ENCODE data around the gene SLC35F1. TPM values are rescaled to one million over a fixed set of nuclear protein-coding genes. Genes with fewer than 3 reads are reported as not detected.

The SLC35F1 gene
- total RNA-seq, 1 donor from 2014 or later, result 24.3 TPM

DNA sequence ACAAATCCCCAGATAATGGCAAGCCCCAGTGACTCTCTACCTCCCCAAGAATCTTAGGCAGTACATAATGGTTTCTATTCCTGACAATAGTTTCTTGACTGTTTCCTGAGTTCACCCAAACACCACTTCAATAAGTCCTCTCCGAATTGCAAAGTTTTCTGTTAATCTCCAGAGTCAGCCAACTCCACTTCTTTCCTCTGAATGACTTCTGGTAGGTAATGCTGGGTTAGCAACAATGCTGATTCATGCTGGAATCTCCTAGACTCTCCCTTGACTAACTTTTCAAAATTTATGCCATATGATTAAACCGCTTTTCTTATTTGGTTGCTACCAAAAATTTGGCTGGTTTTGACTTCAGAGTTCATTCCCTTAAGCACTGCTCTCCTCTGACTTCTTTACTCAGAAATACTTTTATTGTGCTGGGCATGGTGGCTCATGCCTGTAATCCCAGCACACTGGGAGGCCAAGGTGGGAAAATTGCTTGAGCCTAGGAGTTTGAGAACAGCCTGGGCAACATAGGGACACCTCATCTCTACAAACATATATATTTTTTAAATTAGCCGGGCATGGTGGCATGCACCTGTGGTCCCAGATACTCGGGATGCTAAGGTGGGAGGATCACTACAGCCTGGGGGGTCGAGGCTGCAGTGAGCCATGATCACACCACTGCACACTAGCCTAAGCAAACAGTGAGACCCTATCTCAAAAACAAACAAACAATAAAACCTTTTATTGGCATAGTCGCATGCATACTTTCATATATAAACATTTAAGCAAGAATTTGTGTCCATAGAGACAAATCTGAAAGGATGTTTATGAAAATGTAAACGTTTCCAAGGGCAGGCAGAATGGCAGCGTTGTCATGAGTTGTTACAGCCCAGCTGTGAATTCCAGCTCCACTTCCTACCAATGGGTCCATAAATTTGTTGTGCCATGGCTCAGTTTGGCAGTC is 391.7 kb downstream of the SLC35F1 start:
- Mint-ChIP-seq H3K36me3 (peaks cover 26% of the 10 kb centered on the region), H3K27ac (no peak overlapping the region), H3K4me1 (peaks cover 17% of the 10 kb centered on the region), H3K9me3 (no peaks in the 10 kb centered on the region), H3K4me3 (no peak overlapping the region), H3K27me3 (ENCODE audit: insufficient read depth, low read depth) (peaks cover 3% of the 10 kb centered on the region)
- H3F3A ChIP-seq (ENCODE audit: low read depth), result no peaks in the 10 kb centered on the region
- no peak overlapping the region for H3K4me2 ChIP-seq
- H3K9ac ChIP-seq, result no peak overlapping the region
- H3K27me3 ChIP-seq, result no peaks in the 10 kb centered on the region
- no peaks in the 10 kb centered on the region for H3K36me3 ChIP-seq
- no peak overlapping the region for H2AFZ ChIP-seq (replicated peaks)
- H3K9me3 ChIP-seq (ENCODE audit: low read depth), result no peaks in the 10 kb centered on the region
- no peaks in the 10 kb centered on the region for H3K4me1 ChIP-seq
- H3K4me3 ChIP-seq, result no peak overlapping the region
- H3K27ac ChIP-seq, result no peak overlapping the region
- H3K79me2 ChIP-seq (ENCODE audit: low read depth), result no peaks in the 10 kb centered on the region
- TF ChIP-seq EZH2 (IDR thresholded peaks at IDR 0.05) (no peak), EZH2phosphoT487 (IDR thresholded peaks at IDR 0.05) (no peak)
- TF ChIP-seq, protein P1, sequence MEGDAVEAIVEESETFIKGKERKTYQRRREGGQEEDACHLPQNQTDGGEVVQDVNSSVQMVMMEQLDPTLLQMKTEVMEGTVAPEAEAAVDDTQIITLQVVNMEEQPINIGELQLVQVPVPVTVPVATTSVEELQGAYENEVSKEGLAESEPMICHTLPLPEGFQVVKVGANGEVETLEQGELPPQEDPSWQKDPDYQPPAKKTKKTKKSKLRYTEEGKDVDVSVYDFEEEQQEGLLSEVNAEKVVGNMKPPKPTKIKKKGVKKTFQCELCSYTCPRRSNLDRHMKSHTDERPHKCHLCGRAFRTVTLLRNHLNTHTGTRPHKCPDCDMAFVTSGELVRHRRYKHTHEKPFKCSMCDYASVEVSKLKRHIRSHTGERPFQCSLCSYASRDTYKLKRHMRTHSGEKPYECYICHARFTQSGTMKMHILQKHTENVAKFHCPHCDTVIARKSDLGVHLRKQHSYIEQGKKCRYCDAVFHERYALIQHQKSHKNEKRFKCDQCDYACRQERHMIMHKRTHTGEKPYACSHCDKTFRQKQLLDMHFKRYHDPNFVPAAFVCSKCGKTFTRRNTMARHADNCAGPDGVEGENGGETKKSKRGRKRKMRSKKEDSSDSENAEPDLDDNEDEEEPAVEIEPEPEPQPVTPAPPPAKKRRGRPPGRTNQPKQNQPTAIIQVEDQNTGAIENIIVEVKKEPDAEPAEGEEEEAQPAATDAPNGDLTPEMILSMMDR (IDR thresholded peaks at IDR 0.05), result no peak
- no peak for DNase-seq (ENCODE audit: low spot score)
- no peaks in the 10 kb centered on the region for H4K20me1 ChIP-seq (ENCODE audit: low read depth)

DNA sequence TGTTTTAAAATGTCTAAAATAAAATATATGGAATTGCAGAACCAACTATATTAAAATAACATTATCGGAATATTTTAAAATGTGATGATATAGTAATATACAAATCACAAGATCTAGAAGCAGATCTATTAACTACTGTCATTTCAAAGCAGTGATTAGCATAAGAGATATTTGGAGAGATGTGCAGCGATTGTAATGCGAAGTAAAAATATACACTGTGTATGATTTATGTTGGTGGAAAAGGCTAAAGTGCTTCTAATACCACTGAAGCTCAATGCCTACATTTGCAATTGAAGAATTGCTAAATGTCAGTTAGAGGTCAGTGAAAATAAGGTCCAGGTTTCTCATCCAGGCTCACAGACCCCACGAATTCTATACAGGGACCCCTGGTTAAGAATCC is 392.4 kb downstream of the SLC35F1 start:
- H3K9me3 Mint-ChIP-seq, result no peaks in the 10 kb centered on the region
- H3K27ac ChIP-seq, result no peak overlapping the region
- no peak for DNase-seq (ENCODE audit: low spot score)
- peaks cover 26% of the 10 kb centered on the region for H3K36me3 Mint-ChIP-seq
- no peak overlapping the region for H3K9ac ChIP-seq
- H3K4me1 Mint-ChIP-seq, result peaks cover 17% of the 10 kb centered on the region
- H3K27me3 Mint-ChIP-seq (ENCODE audit: insufficient read depth, low read depth), result peaks cover 3% of the 10 kb centered on the region
- H3K4me2 ChIP-seq, result no peak overlapping the region
- no peak overlapping the region for H3K27ac Mint-ChIP-seq
- no peaks in the 10 kb centered on the region for H3K79me2 ChIP-seq (ENCODE audit: low read depth)
- no peak overlapping the region for H3K4me3 ChIP-seq
- H3K4me1 ChIP-seq, result no peaks in the 10 kb centered on the region
- no peak overlapping the region for H2AFZ ChIP-seq (replicated peaks)
- H3F3A ChIP-seq (ENCODE audit: low read depth), result no peaks in the 10 kb centered on the region
- no peaks in the 10 kb centered on the region for H4K20me1 ChIP-seq (ENCODE audit: low read depth)
- no peak for TF ChIP-seq EZH2phosphoT487 (IDR thresholded peaks at IDR 0.05)
- TF ChIP-seq, protein P1 (IDR thresholded peaks at IDR 0.05), result no peak
- TF ChIP-seq EZH2 (IDR thresholded peaks at IDR 0.05), result no peak
- H3K27me3 ChIP-seq, result no peaks in the 10 kb centered on the region
- H3K4me3 Mint-ChIP-seq, result no peak overlapping the region
- no peaks in the 10 kb centered on the region for H3K36me3 ChIP-seq
- no peaks in the 10 kb centered on the region for H3K9me3 ChIP-seq (ENCODE audit: low read depth)

DNA sequence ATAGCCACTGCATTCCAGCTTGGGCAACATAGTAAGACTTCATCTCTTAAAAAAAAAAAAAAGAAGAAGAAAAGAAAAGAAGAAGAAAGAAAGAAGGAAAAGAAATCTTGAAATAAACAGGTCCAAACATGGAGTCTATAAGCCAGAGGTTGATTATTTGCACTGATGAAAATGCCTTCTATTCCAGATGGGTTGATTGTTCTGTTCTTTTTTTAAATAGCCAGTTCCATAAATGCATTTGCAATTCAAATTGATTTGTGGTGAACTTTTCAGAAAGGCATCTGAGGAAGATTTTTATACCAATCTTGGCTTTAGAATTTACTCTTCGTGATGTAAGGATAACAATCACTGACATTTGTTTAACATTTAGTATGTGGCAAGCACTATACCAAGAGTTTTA is 397.3 kb downstream of the SLC35F1 start:
- no peak overlapping the region for H3K27ac Mint-ChIP-seq
- no peaks in the 10 kb centered on the region for H3K27me3 ChIP-seq

More for the DNA sequence above, 397.3 kb downstream of the SLC35F1 start:
- Mint-ChIP-seq H3K4me1 (peaks cover 4% of the 10 kb centered on the region), H3K36me3 (peaks cover 26% of the 10 kb centered on the region), H3K9me3 (no peaks in the 10 kb centered on the region), H3K4me3 (no peak overlapping the region), H3K27me3 (ENCODE audit: insufficient read depth, low read depth) (no peaks in the 10 kb centered on the region)
- TF ChIP-seq, protein P1 (IDR thresholded peaks at IDR 0.05), result no peak
- TF ChIP-seq EZH2phosphoT487 (IDR thresholded peaks at IDR 0.05), result no peak
- no peak for TF ChIP-seq EZH2 (IDR thresholded peaks at IDR 0.05)
- Histone ChIP-seq H3K4me1 (peaks cover 8% of the 10 kb centered on the region), H3K79me2 (ENCODE audit: low read depth) (no peaks in the 10 kb centered on the region), H3K4me2 (no peak overlapping the region), H3K9me3 (ENCODE audit: low read depth) (no peaks in the 10 kb centered on the region), H3F3A (ENCODE audit: low read depth) (no peaks in the 10 kb centered on the region), H3K36me3 (no peaks in the 10 kb centered on the region), H3K4me3 (no peak overlapping the region), H3K27ac (no peak overlapping the region), H3K9ac (no peak overlapping the region), H4K20me1 (ENCODE audit: low read depth) (no peaks in the 10 kb centered on the region), H2AFZ (replicated peaks) (no peak overlapping the region)
- no peak for DNase-seq (ENCODE audit: low spot score)
